COLO668 (cell line): Measurements from ENCODE around the gene MYL6.

Source experiments
- DNase-seq: peaks from one replicate; lab custom pipeline; 2025; ENCODE audit not compliant: unreplicated experiment; lab: John Stamatoyannopoulos, UW

MYL6 gene

DNA sequence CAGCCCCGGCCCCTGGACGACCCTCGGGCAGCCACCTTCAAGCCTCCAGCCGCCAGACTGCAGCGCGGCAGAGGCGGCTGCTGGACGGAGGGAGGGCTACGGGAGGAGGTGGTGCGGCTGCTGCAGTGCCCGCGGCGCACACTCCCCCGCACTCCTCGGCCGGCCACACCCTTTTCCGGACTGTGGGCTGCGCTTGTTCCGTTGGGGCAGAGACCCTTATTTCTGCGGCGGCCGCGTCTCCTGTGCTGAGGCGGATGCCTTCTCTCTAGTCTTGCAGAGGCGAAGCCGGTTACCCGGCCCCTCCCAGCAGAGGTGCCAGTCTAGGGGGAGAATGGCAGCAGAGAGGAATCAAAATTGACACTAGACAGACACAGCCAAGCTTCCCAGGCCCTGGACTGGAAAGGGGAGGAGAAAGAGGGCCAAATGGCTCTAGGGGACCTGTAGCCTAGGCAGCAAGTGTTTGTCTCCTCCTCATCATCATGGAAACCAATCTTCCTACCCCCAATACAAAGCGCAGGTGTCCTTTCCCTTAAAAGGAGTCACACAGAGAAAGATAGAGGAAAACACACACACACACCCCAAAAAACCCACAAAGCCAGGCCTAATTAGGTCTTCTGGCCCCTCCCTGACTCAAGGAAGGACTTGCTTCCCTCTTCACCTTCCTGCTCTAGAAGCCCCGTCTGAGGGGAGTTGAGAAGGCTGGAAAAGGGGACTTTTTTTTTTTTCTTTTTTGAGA, 28.8 kb upstream of the MYL6 start:
- DNase-seq = peak; percentile 33

DNA sequence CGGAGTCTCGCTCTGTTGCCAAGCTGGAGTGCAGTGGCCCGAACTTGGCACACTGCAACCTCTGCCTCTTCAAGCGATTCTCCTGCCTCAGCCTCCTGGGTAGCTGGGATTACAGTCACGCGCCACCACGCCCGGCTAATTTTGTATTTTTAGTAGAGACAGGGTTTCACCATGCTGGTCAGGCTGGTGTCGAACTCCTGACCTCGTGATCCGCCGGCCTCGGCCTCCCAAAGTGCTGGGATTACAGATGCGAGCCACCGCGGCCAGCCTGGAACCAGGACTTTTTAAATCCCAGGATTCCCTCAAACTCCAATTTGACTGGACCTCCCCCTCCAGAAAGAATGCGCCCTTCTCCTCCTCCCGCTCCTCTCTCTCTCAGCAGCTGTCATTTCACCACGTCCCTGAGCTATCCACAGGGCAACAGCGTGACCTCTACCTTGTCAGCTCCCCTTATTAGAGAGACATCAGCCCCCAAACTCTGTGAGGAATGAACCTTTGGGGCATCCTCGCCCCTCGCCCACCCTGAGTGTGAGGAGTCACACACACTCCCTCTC, 28.1 kb upstream of the MYL6 start:
- no peak for DNase-seq

DNA sequence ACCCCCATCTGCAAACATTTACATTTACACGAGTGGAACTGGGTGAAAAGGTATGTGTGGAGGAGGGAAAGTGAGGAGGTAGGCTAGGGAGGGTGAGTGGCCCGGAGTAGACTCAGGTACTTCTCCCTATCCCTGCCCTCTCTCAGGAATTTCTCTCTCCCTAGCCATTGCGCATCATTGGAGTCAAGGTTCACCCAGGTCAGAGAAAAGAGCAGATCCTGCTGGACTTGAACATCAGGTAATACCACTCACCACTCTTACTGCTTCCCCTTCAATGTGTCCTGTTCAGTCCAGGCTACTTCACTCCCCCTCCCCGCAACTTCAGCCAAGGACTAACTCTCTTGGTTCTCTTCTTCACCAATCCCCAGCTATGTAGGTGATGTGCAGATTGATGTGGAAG, 27.3 kb upstream of the MYL6 start:
- no peak for DNase-seq

DNA sequence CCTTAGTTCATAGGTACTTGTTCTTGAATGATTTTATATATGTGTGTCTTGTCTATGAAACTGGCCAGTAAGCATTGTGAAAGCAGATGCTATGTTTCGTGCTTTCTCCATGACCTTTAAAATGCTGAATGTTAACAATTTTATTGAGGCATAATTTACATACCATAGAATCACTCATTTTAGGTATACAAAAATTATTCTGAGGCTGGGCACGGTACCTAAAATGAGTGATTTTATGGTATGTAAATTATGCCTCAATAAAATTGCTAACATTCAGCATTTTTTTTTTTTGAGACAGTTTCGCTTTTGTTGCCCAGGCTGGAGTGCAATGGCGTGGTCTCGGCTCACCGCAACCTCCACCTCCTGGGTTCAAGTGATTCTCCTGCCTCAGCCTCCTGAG, 23.3 kb upstream of the MYL6 start:
- no peak for DNase-seq

DNA sequence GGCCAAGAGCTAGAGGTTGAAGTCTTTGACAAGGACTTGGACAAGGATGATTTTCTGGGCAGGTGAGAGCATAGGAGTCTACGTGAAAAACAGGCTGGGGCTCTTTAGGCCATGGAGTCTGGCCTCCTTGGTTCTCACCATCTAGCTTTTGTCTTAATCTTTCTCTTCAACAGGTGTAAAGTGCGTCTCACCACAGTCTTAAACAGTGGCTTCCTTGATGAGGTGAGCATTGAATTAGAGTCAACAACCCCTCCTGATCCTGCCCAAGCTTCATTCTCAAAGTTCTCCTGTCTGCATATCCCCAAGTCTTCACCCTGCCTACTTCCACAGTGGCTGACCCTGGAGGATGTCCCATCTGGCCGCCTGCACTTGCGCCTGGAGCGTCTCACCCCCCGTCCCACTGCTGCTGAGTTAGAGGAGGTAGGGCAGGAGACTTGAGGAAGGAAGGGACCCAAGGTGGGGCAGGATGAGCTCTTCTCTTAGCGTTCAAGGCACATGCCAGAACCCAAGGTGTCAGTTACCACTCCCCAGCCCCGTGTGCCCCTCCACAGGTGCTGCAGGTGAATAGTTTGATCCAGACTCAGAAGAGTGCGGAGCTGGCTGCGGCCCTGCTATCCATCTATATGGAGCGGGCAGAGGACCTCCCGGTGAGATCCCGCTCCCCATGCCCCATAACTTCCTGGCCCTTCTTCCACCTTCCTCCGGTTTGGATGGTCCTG, 20.1 kb upstream of the MYL6 start:
- DNase-seq = no peak

DNA sequence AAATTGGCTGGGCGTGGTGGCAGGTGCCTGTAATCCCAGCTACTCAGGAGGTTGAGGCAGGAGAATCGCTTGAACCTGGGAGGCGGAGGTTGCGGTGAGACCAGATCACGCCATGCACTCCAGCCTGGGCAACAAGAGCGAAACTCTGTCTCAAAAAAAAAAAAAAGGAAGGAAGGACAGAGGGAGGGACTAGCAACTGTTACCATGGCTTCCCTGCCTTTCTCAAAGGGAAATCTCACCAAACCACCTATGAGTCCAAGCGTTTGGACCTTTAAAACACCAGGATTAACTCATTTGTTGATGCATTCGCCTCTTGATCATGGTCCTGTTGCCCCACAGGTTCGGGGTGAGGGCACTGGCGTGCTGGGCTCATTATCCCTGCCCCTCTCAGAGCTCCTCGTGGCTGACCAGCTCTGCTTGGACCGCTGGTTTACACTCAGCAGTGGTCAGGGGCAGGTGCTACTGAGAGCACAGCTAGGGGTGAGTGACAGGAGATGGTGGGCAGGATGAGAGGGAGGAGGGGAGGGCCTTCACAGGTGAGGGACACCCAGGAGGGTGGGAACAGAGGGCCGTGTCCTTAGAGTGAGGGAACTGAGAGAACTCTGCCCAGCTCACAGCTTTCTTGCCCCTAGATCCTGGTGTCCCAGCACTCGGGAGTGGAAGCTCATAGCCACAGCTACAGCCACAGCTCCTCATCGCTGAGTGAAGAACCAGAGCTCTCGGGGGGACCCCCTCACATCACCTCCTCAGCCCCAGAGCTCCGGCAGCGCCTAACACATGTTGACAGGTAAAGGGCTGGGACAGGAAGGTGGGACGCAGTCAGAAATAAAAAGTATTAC, 16.0 kb upstream of the MYL6 start:
- no peak for DNase-seq

DNA sequence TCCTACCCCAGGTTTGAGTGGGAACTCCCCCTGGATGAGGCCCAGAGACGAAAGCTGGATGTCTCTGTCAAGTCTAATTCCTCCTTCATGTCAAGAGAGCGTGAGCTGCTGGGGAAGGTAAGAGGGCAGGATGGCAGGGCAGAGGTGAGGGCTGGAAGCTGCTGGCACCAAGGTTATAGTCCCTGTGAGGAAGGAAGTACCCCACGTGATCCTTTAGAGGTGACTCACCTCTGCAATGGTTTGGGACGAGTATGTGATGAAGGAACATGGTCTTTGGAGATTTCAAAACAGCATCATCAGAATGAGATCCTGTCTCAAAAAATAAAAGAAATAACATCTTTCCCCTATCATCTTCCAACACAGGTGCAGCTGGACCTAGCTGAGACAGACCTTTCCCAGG, 14.9 kb upstream of the MYL6 start:
- DNase-seq = no peak

DNA sequence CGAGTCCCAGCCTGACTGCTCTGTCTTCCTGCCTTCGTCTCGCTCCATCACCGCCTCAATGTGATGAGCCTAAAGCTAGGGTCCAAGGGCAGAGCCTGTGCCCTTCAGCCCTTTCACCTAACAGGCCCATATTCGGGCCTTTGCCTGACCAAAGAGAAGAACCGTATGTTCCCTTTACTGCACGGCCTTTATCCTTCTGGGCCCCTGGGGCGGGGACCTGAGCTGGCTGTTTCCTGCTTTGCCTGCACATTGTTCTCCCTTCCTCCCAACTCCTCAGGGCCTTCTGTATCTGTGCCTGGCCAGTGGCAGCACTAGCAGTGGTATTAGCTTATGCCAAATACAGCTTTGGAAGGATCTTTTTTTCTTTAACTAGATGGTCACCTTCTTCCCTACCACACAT, 14.3 kb upstream of the MYL6 start:
- no peak for DNase-seq

DNA sequence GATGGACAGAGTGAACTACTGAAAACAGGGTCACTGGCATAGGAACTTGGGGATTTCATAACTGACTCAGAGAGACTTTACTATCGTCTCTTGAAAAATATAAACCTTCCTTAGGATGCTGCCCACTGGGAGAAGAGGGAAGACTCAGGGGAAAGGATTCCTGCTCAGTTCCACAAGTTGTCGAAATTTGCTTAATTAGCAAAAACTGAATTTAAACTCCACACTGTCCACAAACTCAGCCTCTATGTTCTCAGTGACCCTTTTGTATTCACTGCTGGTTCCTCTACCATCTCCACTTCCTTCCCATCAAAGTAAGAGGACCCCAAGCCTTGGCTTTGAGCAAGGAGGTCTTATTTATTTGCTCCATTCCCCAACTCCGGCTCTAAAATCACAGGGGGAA, 12.9 kb upstream of the MYL6 start:
- DNase-seq = no peak

DNA sequence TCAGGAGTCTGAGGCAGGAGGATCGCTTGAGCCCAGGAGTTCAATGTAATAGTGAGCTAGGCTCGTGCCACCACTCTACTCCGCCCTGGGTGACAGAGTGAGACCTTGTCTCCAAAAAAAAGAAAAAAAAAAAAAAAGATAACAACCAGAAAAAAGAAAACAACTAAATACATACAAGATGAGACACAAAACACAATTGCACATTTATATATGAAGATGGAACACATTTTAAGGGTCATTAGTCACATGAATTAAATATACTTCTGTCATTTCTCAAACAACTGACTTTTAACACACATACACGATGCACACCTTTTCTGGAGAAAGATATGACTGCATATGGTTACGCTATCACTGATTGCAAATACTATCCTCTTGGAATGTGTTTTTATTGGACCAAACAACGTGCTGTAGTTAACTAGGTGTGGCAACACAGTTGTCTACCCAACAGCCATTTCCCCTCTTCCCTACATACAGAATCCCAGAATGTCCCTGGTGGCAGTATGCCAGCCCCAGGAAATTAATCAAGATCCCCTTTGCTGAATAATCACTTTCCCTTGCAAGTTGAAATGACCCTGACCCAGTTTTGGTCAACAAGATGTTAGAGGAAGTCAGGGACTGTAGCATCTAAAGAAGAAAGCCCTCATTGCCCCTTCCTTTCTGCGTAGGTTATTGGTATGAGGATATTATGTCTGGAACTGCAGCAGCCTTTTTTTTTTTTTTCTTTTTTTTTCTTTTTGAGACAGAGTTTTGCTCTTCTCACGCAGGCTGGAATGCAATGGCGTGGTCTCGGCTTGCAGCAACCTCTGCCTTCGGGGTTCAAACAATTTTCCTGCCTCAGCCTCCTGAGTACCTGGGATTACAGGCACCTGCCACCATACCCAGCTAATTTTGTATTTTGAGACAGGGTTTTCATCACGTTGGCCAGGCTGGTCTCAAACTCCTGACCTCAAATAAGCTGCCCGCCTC, 11.4 kb upstream of the MYL6 start:
- no peak for DNase-seq

DNA sequence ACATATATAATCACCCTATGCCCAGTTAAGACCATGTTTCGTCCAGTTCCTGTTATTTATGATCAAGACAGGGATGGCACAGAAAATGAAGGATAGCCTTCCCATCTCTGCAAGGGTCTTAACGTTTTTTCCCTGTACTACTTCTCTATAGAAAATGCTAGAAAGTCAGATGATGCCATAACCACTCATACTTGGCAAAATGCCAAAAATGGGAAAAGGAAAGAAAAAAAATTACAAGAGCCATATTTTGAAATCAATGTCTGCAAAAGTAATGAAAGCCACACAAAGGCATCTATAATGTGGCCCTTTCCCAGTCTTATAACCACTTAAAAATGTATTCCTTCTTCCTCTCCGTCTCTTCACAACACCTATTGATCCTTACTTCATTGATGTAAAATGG, 7.6 kb upstream of the MYL6 start:
- no peak for DNase-seq

DNA sequence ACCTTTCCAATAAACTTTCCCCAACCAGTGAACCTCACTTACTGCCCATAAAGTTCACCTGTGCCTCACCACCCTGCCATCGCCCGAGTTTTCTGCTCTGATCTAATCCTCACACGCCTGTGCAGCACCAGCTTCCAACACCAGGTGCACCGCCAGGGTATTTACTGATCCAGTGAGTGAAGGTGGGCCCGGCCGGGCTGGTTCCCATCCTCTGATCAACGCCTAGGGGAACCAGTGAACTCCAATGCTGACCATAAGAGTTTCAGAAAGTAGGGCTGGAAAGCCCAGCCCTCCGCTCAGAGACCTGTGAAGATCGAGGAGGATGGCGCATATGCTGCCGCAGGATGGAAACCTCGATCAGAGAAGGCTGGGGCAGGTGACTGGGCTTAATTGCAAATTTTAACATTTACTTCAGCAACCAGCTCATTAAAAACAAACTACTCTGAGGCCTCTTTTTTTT, 6.5 kb upstream of the MYL6 start:
- peak; percentile 74 for DNase-seq

DNA sequence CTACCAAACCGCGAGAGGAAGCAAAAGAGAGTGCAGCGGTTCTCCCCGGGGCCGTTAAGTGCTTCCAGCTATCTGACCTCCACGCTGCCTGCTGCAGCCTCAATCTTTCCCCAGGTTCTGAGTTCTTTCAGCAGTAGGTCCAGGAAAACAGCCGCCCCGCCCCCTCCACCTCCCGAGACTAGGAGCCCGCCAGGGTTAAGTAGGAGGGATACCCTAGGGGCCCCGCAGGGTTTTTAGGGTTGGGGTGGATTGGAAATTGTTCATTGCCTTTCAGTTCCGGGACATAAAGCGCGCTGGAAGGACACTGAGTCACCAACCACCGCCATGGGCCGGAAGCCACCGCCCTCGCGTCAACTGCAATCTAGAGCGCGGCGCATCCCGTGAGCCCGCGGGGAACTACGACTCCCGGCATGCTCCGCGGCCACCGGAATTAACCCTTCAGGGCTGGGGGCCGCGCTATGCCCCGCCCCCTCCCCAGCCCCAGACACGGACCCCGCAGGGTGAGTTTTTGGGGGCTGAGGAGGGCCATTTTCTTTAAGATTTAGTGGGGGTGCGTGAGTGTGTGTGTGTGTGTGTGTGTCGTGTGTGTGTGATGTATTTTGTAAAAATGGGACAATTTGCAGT, 5.9 kb upstream of the MYL6 start, which contains the start of gene MYL6B:
MYL6B (plus strand) TSS at position 456 of the 624 bp plus-strand sequence. CDS start 1,332 bp downstream, outside the sequence.
- peak; percentile 90 for DNase-seq

DNA sequence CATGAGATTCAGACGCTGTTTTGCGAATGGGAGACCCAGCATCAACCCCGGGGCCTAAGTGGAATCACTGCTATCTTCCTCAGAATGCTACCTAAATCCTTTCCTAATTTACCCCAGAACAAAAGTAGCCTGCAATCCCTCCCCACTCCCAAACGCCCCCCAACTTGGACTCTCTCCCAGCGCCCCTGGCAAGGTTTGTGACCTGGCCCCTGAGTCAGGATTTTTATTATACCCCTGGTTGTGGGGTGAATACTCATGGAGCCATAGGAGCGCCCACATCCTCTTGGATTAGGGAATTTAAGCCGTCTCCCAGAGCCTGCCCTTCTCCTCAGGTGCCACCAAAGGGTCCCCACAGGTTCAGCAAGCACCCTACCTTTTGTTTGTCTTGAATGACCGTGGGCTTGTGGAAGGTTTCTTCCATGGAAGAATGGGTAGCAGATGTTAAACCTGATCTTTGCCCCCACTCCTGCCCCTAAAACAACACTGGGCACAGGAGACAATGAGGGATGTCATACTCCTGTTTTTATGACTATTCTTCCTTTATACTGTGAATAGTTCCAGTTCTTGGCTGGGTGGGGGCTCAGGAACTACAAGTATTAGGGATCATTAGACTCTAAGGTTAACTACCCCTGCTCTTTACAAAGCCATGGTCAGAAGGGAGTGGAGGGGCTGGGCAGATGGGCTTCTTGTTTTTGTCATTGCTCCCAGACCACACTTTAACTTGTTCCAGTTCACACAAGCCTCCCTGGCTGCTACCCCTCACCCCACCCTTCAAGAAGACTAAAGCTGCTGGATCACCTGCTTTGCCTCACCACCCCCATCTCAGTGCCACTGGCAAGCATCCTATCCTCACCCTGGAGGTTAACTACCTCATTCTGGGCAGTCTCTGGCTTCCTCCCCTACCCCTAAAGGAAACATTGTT, 5.1 kb upstream of the MYL6 start:
- DNase-seq = no peak

DNA sequence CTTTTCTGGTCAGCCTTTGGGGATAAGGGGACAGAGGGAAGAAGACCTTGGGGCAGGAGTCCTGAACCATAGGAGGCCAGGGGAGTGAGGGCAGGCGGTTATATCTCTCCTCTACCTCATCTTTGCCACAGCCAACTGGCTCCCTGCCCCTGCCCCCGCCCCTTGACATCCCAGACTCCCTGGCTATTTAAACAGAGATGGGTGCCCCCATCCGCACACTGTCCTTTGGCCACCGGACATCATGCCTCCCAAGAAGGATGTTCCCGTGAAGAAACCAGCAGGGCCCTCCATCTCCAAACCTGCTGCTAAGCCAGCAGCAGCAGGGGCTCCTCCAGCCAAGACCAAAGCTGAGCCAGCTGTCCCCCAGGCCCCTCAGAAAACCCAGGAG, 4.5 kb upstream of the MYL6 start:
- DNase-seq = no peak

DNA sequence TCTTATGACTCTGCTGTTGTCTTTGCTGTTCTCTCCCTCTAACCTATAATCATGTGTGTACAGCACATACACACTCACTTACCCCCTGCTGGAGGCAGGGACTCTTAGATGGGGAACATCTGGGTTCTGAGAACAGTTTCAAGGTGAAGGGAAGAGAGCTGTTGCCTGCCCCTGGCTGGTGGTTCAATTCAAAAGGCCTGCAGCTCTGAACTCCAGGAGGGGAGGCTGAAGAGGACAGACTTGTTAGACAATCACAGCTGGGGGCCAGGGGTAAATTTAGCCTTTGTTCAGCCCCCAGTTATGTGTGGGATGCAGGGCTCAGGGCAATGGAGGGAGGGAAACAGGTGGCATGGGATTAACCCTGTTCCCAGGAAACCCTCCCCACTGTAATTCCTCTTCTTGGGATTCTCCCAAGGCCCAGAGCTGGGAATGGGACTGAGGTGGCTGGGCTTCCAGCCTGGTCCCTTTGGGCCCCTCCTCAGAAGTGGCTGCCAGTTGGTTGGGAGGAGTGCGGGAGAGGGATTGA, 3.9 kb upstream of the MYL6 start:
- DNase-seq = no peak

DNA sequence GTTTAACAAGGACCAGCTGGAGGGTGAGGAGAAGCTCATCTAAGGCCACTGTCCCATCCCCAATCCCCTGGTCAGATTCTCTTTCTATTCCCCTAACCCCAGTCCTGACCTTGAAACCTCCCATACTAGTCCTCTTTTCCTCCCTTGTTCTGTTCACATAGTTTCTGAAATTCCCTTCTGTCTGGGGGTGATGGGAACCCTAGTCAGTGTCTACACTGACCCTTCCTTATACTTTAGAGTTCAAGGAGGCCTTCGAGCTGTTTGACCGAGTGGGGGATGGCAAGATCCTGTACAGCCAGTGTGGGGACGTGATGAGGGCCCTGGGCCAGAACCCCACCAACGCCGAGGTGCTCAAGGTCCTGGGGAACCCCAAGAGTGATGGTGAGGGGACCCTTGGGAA, 3.3 kb upstream of the MYL6 start:
- DNase-seq = no peak

DNA sequence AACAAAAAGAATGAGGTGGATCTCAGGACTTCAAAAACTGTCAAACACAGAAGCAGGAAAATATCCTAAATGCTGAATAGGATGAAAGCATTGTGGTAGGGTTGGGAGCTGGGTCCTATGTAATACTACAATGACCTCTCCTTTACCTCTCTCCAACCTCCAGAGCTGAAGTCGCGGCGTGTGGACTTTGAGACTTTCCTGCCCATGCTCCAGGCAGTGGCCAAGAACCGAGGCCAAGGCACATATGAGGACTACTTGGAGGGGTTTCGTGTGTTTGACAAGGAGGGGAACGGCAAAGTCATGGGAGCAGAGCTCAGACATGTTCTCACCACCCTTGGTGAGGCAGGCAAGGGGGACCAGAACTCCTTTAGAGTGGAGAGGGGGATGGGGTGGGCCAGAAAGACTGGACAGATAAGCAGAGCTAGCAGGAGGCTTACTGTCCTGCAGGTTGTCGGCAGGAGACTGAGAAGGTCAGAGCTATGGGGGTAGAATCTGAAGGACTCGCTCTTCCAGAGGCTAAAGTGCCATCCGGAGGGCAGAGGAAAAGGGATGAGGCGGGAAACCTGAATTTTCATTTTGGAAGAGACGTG, 2.8 kb upstream of the MYL6 start:
- DNase-seq = no peak
